ENCODE measurements around the gene CD247.

Gene CD247

GRCh38 chr1:167511374-167511986 lies 6.8 kb downstream of the CD247 start:
- no peak for DNase-seq

GRCh38 chr1:167510881-167511280 lies 7.4 kb downstream of the CD247 start:
- DNase-seq: no peak

GRCh38 chr1:167510244-167510643 lies 8.1 kb downstream of the CD247 start:
- DNase-seq: no peak

- DNase-seq: no peak
These were observed 8.7 kb downstream of the CD247 start for GRCh38 chr1:167509587-167509986.

GRCh38 chr1:167507719-167508118 lies 10.6 kb downstream of the CD247 start:
- no peak for DNase-seq

GRCh38 chr1:167504467-167504827 lies 13.9 kb downstream of the CD247 start:
- no peak for DNase-seq

- DNase-seq: no peak
These were observed 14.5 kb downstream of the CD247 start for GRCh38 chr1:167503626-167504466.

- no peak for DNase-seq
These were observed 15.4 kb downstream of the CD247 start for GRCh38 chr1:167502719-167503462.

- DNase-seq: peak; percentile 63
These were observed 16.2 kb downstream of the CD247 start for GRCh38 chr1:167502192-167502551.

GRCh38 chr1:167501515-167502191 lies 16.7 kb downstream of the CD247 start:
- DNase-seq: peak; percentile 82

GRCh38 chr1:167500283-167500860 lies 18.0 kb downstream of the CD247 start:
- peak; percentile 78 for DNase-seq

GRCh38 chr1:167499664-167500101 lies 18.6 kb downstream of the CD247 start:
- DNase-seq: peak; percentile 54

GRCh38 chr1:167499106-167499505 lies 19.2 kb downstream of the CD247 start:
- DNase-seq: no peak

GRCh38 chr1:167496797-167497619 lies 21.3 kb downstream of the CD247 start:
- DNase-seq: no peak

- no peak for DNase-seq
These were observed 25.0 kb downstream of the CD247 start for GRCh38 chr1:167493372-167493771.

- DNase-seq: peak; percentile 63
These were observed 25.8 kb downstream of the CD247 start for GRCh38 chr1:167492481-167492910.

- DNase-seq: peak; percentile 74
These were observed 26.5 kb downstream of the CD247 start for GRCh38 chr1:167491586-167492461.

- no peak for DNase-seq
These were observed 27.6 kb downstream of the CD247 start for GRCh38 chr1:167490765-167491164.

- DNase-seq: no peak
These were observed 28.6 kb downstream of the CD247 start for GRCh38 chr1:167489571-167490340.

- DNase-seq: no peak
These were observed 29.5 kb downstream of the CD247 start for GRCh38 chr1:167488786-167489185.

Measured in activated CD4-positive, alpha-beta T cell treated with anti-CD3 and anti-CD28 coated beads, Interleukin-10, Interleukin-2, amounts not matched to agents 100 ng/mL and 50 ng/mL, durations not matched to agents 16 hours and 8 hours (primary cell).